B cell (primary cell): ENCODE data around the gene E2F3. TPM values are rescaled to one million over a fixed set of nuclear protein-coding genes. Genes with fewer than 3 reads are reported as not detected.

Experiments used
- ATAC-seq: fragments of 200-7000 bp; cut with Tn5 transposase; one replicate; pipeline ENCODE4 v1.10.0; 2021; ENCODE audit warnings: low read depth, mild to moderate bottlenecking, moderate number of reproducible peaks, moderate library complexity
- CTCF ChIA-PET: fragments of 350-600 bp; sonication (Branson Sonifier 250); formaldehyde crosslinking; loops from one replicate; lab custom pipeline; 2021; ENCODE audit warnings: antibody characterized with exemption, inconsistent platforms; lab: Charles Lee
- POLR2A ChIA-PET: fragments of 350-600 bp; sonication (Branson Sonifier 250); formaldehyde crosslinking; loops from one replicate; lab custom pipeline; 2021; ENCODE audit warnings: antibody characterized with exemption; lab: Charles Lee
- DNase-seq: peaks from one replicate; pipeline ENCODE4 v3.0.0; 2013
- H2AFZ ChIP-seq: 2 replicates; pipeline ENCODE4 v1.6.1; 2012; ENCODE audit warnings: mild to moderate bottlenecking, low read depth, low read length; ENCODE audit not compliant: insufficient read depth, poor library complexity, severe bottlenecking
- H3K27ac ChIP-seq, 2 donors: 1 replicate in 1 of 2; 2 replicates in 1 of 2; pipeline ENCODE4 v1.5.1; 2012 to 2013; ENCODE audit warnings: low read length in 2 of 2, mild to moderate bottlenecking in 2 of 2, moderate library complexity in 1 of 2
- H3K27me3 ChIP-seq, 4 experiments: fragments of 200-600 bp in 1 of 4; sonication (generic) in 1 of 4; replicated peaks in 1 of 4; 1 replicate in 2 of 4; 2 replicates in 2 of 4; pipeline versions ENCODE4 v1.6.1 to v1.7.0; 2013 to 2016; ENCODE audit warnings: low read length in 3 of 4, mild to moderate bottlenecking in 2 of 4, mixed read lengths in 1 of 4, moderate library complexity in 1 of 4; ENCODE audit not compliant: insufficient read depth in 4 of 4, control insufficient read depth in 3 of 4; ENCODE audit errors: control extremely low read depth in 1 of 4
- H3K36me3 ChIP-seq, 2 experiments: replicated peaks in 1 of 2; 1 replicate in 1 of 2; 2 replicates in 1 of 2; pipeline versions ENCODE4 v1.6.1 to v1.7.1; 2013; ENCODE audit warnings: low read length in 1 of 2; ENCODE audit not compliant: insufficient read depth in 2 of 2, control insufficient read depth in 1 of 2; ENCODE audit errors: control extremely low read depth in 1 of 2, extremely low read depth in 1 of 2
- H3K4me1 ChIP-seq, 2 donors: fragments of 200-600 bp in 1 of 2; sonication (generic) in 1 of 2; 1 replicate in 1 of 2; 2 replicates in 1 of 2; pipeline versions ENCODE4 v1.5.1 to v1.6.1; 2013 to 2017; ENCODE audit warnings: low read length in 2 of 2; ENCODE audit not compliant: control insufficient read depth in 2 of 2, insufficient read depth in 2 of 2
- H3K4me2 ChIP-seq: replicated peaks from 2 replicates; pipeline ENCODE3; 2012; ENCODE audit warnings: mild to moderate bottlenecking, low read depth, low read length; ENCODE audit not compliant: poor library complexity, severe bottlenecking
- H3K4me3 ChIP-seq, 5 experiments: fragments of 200-600 bp in 1 of 5; sonication (generic) in 1 of 5; 1 replicate in 3 of 5; 2 replicates in 2 of 5; pipeline versions ENCODE4 v1.5.1 to v1.7.0; 2011 to 2016; ENCODE audit warnings: low read length in 4 of 5, mild to moderate bottlenecking in 4 of 5, low read depth in 2 of 5, control low read depth in 1 of 5, moderate library complexity in 1 of 5; ENCODE audit not compliant: insufficient read depth in 1 of 5; ENCODE audit errors: control extremely low read depth in 1 of 5, extremely low read depth in 1 of 5
- H3K79me2 ChIP-seq: fragments of 200-600 bp; sonication (generic); one replicate; pipeline ENCODE4 v1.6.0; 2016; ENCODE audit warnings: low read length; ENCODE audit not compliant: control insufficient read depth, insufficient read depth
- H3K9ac ChIP-seq: fragments of 200-600 bp; sonication (generic); 2 replicates; pipeline ENCODE4 v1.6.1; 2017; ENCODE audit warnings: mild to moderate bottlenecking, low read length, moderate library complexity
- H3K9me3 ChIP-seq, 3 donors: one replicate each; pipeline versions ENCODE4 v1.6.1 to v1.7.1; 2013; ENCODE audit warnings: low read length in 2 of 3; ENCODE audit not compliant: control insufficient read depth in 2 of 3, insufficient read depth in 1 of 3; ENCODE audit errors: control extremely low read depth in 1 of 3
- H4K20me1 ChIP-seq: 2 replicates; pipeline ENCODE4 v1.6.0; 2012; ENCODE audit warnings: mild to moderate bottlenecking, low read length; ENCODE audit not compliant: insufficient read depth, control insufficient read depth, poor library complexity, severe bottlenecking
- H3K27ac Mint-ChIP-seq: one replicate; pipeline ENCODE4 v1.8.0; 2021; ENCODE audit warnings: mixed read lengths
- H3K27me3 Mint-ChIP-seq: one replicate; pipeline ENCODE4 v1.8.0; 2021; ENCODE audit warnings: mixed read lengths
- H3K4me1 Mint-ChIP-seq: one replicate; pipeline ENCODE4 v1.8.0; 2021; ENCODE audit warnings: mixed read lengths
- H3K4me3 Mint-ChIP-seq: one replicate; pipeline ENCODE4 v1.8.0; 2021; ENCODE audit warnings: mixed read lengths
- H3K9me3 Mint-ChIP-seq: one replicate; pipeline ENCODE4 v1.8.0; 2022; ENCODE audit warnings: mixed read lengths; ENCODE audit not compliant: insufficient read depth
- CTCF ChIP-seq: fragments of 200-600 bp; IDR thresholded peaks from one replicate; pipeline ENCODE4 v1.8.0; 2022; ENCODE audit warnings: antibody characterized with exemption, mild to moderate bottlenecking
- EZH2 ChIP-seq: IDR thresholded peaks from 2 replicates; pipeline ENCODE4 v1.6.1; 2012; ENCODE audit warnings: borderline replicate concordance, low read depth, mild to moderate bottlenecking, moderate library complexity, low read length; ENCODE audit not compliant: insufficient read depth, poor library complexity, severe bottlenecking
- WGBS: methylation state at CpG from one replicate; pipeline ENCODE4 v1.1.5; 2013; ENCODE audit warnings: missing lambda C conversion rate; ENCODE audit not compliant: insufficient coverage; 5-methylcytosine and 5-hydroxymethylcytosine counted together
- intact Hi-C: fragments of 100-400 bp; cut with micrococcal nuclease; formaldehyde crosslinking; loops from one replicate; pipeline ENCODE4 v1.10.0; 2022
- polyA plus RNA-seq: library from polyadenylated mRNA; depleted of rRNA; stranded (reverse); fragments of >200 nt; gene quantifications from 2 replicates; pipeline ENCODE4 v1.2.3, GENCODE V29; 2012
- total RNA-seq, 2 donors: library from RNA; stranded (reverse); fragments of 120-200 nt in 1 of 2; gene quantifications; 1 replicate in 1 of 2; 2 replicates in 1 of 2; pipeline versions ENCODE4 v1.2.3 to v1.2.4, GENCODE V29; 2013 to 2022

Gene E2F3
- total and polyA plus RNA-seq, 2 donors (not counting 1 experiment from before 2014, with no cell fraction given): 2.2 to 8.3 TPM

GRCh38 chr6:20440296-20440695, 38.6 kb downstream of the E2F3 start:
- Histone ChIP-seq H3K4me1 (no peaks in the 10 kb centered on the region), H3K9ac (no peak overlapping the region), H3K36me3 (peaks cover 0 to 3% of the 10 kb centered on the region in 2 experiments), H3K79me2 (peaks cover 57% of the 10 kb centered on the region), H3K27me3 (no peaks in the 10 kb centered on the region), H3K27ac (no peak overlapping the region), H2AFZ (no peak overlapping the region), H3K4me3 (no peak overlapping the region), H4K20me1 (no peaks in the 10 kb centered on the region), H3K9me3 (peaks cover 0 to 6% (median 0%) of the 10 kb centered on the region in 3 donors), H3K4me2 (no peak overlapping the region)
- ChIA-PET POLR2A (no interaction called here), CTCF (no interaction called here)
- no peak overlapping the region for H3K27ac Mint-ChIP-seq
- ATAC-seq (no peak), DNase-seq (no peak)
- WGBS: 100% methylated on average over 1 of the region's 4 CpGs
- peaks cover 4% of the 10 kb centered on the region for H3K4me1 Mint-ChIP-seq
- no peaks in the 10 kb centered on the region for H3K9me3 Mint-ChIP-seq
- intact Hi-C loops: no loop called here
- H3K27me3 Mint-ChIP-seq: no peaks in the 10 kb centered on the region
- H3K4me3 Mint-ChIP-seq: no peak overlapping the region
- no peak for TF ChIP-seq CTCF
- no peak for TF ChIP-seq EZH2

GRCh38 chr6:20441236-20441635, 39.6 kb downstream of the E2F3 start:
- DNase-seq: no peak
- Histone ChIP-seq H3K9me3 (peaks cover 0 to 6% (median 0%) of the 10 kb centered on the region in 3 donors), H3K4me1 (no peaks in the 10 kb centered on the region), H3K4me2 (no peak overlapping the region), H3K27ac (no peak overlapping the region), H2AFZ (no peak overlapping the region), H3K9ac (no peak overlapping the region), H3K27me3 (no peaks in the 10 kb centered on the region), H3K36me3 (peaks cover 0 to 3% of the 10 kb centered on the region in 2 experiments), H3K4me3 (no peak overlapping the region), H4K20me1 (no peaks in the 10 kb centered on the region), H3K79me2 (peaks cover 57% of the 10 kb centered on the region)
- no CpG with 5 or more reads among the region's 1 CpG for WGBS
- no peaks in the 10 kb centered on the region for H3K27me3 Mint-ChIP-seq
- TF ChIP-seq EZH2: no peak
- TF ChIP-seq CTCF: no peak
- POLR2A ChIA-PET: no interaction called here
- CTCF ChIA-PET: no interaction called here
- no peaks in the 10 kb centered on the region for H3K9me3 Mint-ChIP-seq
- intact Hi-C loops: no loop called here
- no peak overlapping the region for H3K27ac Mint-ChIP-seq
- ATAC-seq: no peak
- no peak overlapping the region for H3K4me3 Mint-ChIP-seq
- peaks cover 4% of the 10 kb centered on the region for H3K4me1 Mint-ChIP-seq
